NCI-H460 (cell line): ENCODE measurements around the gene ZFHX3. TPM values are rescaled to one million over a fixed set of nuclear protein-coding genes. Genes with fewer than 3 reads are reported as not detected.
A peak's percentile ranks its signal among the peaks of the same experiment; 100 is the strongest.

Experiments used
- DNase-seq: peaks from one replicate; pipeline ENCODE4 v3.0.0-alpha.2; 2016; ENCODE audit warnings: low read depth; ENCODE audit errors: extremely low read depth
- total RNA-seq: library from RNA; depleted of rRNA; stranded (reverse); fragments of >200 nt; shearing (Covaris generic); gene quantifications from 2 replicates; pipeline ENCODE4 v1.2.3, GENCODE V29; 2014

The ZFHX3 gene
- total RNA-seq, 1 experiment from 2014 or later, result 5.5 TPM

- DNase-seq, result no peak
These were observed 111.5 kb downstream of the ZFHX3 start for GRCh38 chr16:72936408-72936807.

- DNase-seq, result no peak
These were observed 112.0 kb downstream of the ZFHX3 start for GRCh38 chr16:72935896-72936295.

- no peak for DNase-seq
These were observed 113.1 kb downstream of the ZFHX3 start for GRCh38 chr16:72934636-72935403.

- no peak for DNase-seq
These were observed 115.1 kb downstream of the ZFHX3 start for GRCh38 chr16:72932677-72933335.

- DNase-seq, result no peak
These were observed 115.9 kb downstream of the ZFHX3 start for GRCh38 chr16:72932050-72932449.

GRCh38 chr16:72930396-72930795 lies 117.5 kb downstream of the ZFHX3 start:
- no peak for DNase-seq

GRCh38 chr16:72928090-72928981 lies 119.6 kb downstream of the ZFHX3 start:
- DNase-seq, result no peak

- peak; percentile 64 for DNase-seq
These were observed 120.5 kb downstream of the ZFHX3 start for GRCh38 chr16:72927199-72928089.

- no peak for DNase-seq
These were observed 121.5 kb downstream of the ZFHX3 start for GRCh38 chr16:72926177-72927070.

- no peak for DNase-seq
These were observed 122.3 kb downstream of the ZFHX3 start for GRCh38 chr16:72925631-72925979.

- no peak for DNase-seq
These were observed 122.8 kb downstream of the ZFHX3 start for GRCh38 chr16:72924927-72925630.

GRCh38 chr16:72924537-72924926 lies 123.4 kb downstream of the ZFHX3 start:
- DNase-seq, result no peak

- no peak for DNase-seq
These were observed 124.2 kb downstream of the ZFHX3 start for GRCh38 chr16:72923757-72924156.

GRCh38 chr16:72922714-72923113 lies 125.2 kb downstream of the ZFHX3 start:
- no peak for DNase-seq

GRCh38 chr16:72921620-72922019 lies 126.3 kb downstream of the ZFHX3 start:
- no peak for DNase-seq

- no peak for DNase-seq
These were observed 126.8 kb downstream of the ZFHX3 start for GRCh38 chr16:72921106-72921505.

- DNase-seq, result no peak
These were observed 130.9 kb downstream of the ZFHX3 start for GRCh38 chr16:72917051-72917450.

GRCh38 chr16:72915331-72915730 lies 132.6 kb downstream of the ZFHX3 start:
- no peak for DNase-seq

- DNase-seq, result no peak
These were observed 134.4 kb downstream of the ZFHX3 start for GRCh38 chr16:72913551-72913950.
